Colonic mucosa (tissue), 4 donors: ENCODE data around the gene DENND6B. TPM values are rescaled to one million over a fixed set of nuclear protein-coding genes. Genes with fewer than 3 reads are reported as not detected.
A peak's percentile ranks its signal among the peaks of the same experiment; 100 is the strongest.

Source experiments
- DNase-seq: peaks from one replicate; pipeline ENCODE4 v3.0.0-alpha.2; 2020
- H3K27ac ChIP-seq: fragments of 200-600 bp; one replicate; pipeline ENCODE4 v1.8.0; 2021
- H3K27me3 ChIP-seq: fragments of 200-600 bp; one replicate; pipeline ENCODE4 v1.8.0; 2021
- H3K36me3 ChIP-seq: fragments of 200-600 bp; one replicate; pipeline ENCODE4 v1.8.0; 2021
- H3K4me1 ChIP-seq: fragments of 200-600 bp; one replicate; pipeline ENCODE4 v1.8.0; 2021; ENCODE audit warnings: mild to moderate bottlenecking
- H3K4me3 ChIP-seq: fragments of 200-600 bp; one replicate; pipeline ENCODE4 v1.8.0; 2021
- H3K9ac ChIP-seq, 2 donors: one replicate each; pipeline ENCODE4 v1.7.0; 2013; ENCODE audit warnings: control low read depth in 2 of 2, low read depth in 2 of 2, low read length in 2 of 2
- H3K9me3 ChIP-seq: fragments of 200-600 bp; one replicate; pipeline ENCODE4 v1.8.0; 2021
- CTCF ChIP-seq: fragments of 200-600 bp; IDR thresholded peaks from one replicate; pipeline ENCODE4 v1.8.0; 2022; ENCODE audit warnings: antibody characterized with exemption, mild to moderate bottlenecking
- intact Hi-C: fragments of 100-400 bp; cut with DNase I; formaldehyde crosslinking; loops from one replicate; pipeline ENCODE4 v1.14.1; 2022
- total RNA-seq, 2 donors: library from RNA; stranded (reverse); fragmentation: NEBNext Ultra II Directional in 1 of 2; extraction: Animal tissue kit (Norgen Biotek cat#: 25700) in 1 of 2; gene quantifications; one replicate each; pipeline ENCODE4 v1.2.1, GENCODE V29; 2021
- donor health status: healthy.
- donor health status: DM: no; HTN: no; CAD: no.
- donor health status: DM: no; HTN: no; CAD: no.

DENND6B gene
- total RNA-seq, 2 donors from 2014 or later: 2.4 to 4.0 TPM

DNA sequence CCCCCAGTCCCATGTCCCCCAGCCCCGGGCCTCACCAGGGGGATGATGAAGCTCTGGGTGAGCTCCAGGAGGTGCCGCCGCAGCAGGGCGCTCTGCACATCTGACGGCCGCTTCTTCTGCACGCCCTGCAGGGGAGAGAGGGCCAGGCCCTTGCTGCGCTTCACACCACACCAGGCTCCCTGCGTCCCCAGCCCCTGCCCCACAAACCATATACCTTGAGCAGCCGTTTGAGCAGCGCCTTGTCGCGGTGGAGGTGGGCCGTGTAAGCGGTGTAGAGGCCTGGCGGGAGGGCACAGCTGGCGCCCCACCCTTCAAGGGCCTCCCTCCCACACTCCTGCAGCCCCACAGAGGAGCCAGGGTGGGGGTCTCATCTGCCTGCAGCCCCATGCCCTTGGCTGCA lies 13.2 kb downstream of the DENND6B start:
- no peak for DNase-seq
- intact Hi-C loops: no loop called here
- TF ChIP-seq CTCF: no peak

GRCh38 chr22:50313021-50313420 lies 13.8 kb downstream of the DENND6B start:
- Histone ChIP-seq H3K4me3 (no peak overlapping the region), H3K9ac (no peak overlapping the region), H3K27me3 (no peaks in the 10 kb centered on the region), H3K27ac (no peak overlapping the region), H3K4me1 (peaks cover 7% of the 10 kb centered on the region), H3K36me3 (no peaks in the 10 kb centered on the region), H3K9me3 (no peaks in the 10 kb centered on the region)
- no peak for TF ChIP-seq CTCF
- intact Hi-C loops: no loop called here
- DNase-seq: no peak

More for the DNA sequence above, 13.2 kb downstream of the DENND6B start:
- Histone ChIP-seq H3K9me3 (no peaks in the 10 kb centered on the region), H3K27ac (no peak overlapping the region), H3K27me3 (no peaks in the 10 kb centered on the region), H3K4me1 (peaks cover 7% of the 10 kb centered on the region), H3K9ac (peak overlapping the region; percentile 51 to 56), H3K4me3 (no peak overlapping the region), H3K36me3 (no peaks in the 10 kb centered on the region)

DNA sequence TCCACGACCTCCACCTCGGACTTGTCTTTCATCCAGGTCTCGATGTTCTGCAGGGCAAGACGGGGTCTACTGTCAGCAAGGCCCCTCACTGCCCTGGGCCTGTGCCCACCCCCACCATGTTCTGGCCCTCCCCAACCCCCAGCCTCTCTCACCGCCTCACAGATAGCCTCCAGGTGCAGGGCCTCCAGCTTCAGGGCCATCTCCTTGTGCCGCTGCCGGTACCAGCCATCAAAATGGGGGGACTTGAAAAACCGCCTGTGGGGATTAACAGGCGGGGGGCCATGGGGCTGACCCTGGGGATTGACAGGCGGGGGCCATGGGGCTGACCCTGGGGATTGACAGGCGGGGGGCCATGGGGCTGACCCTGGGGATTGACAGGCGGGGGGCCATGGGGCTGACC lies 14.4 kb downstream of the DENND6B start:
- no peaks in the 10 kb centered on the region for H3K27me3 ChIP-seq
- no peak overlapping the region for H3K9ac ChIP-seq
- H3K36me3 ChIP-seq: no peaks in the 10 kb centered on the region
- H3K9me3 ChIP-seq: no peaks in the 10 kb centered on the region
- H3K27ac ChIP-seq: no peak overlapping the region
- no peak for TF ChIP-seq CTCF
- no peak overlapping the region for H3K4me3 ChIP-seq
- DNase-seq: no peak
- peaks cover 7% of the 10 kb centered on the region for H3K4me1 ChIP-seq
- intact Hi-C loops: no loop called here

GRCh38 chr22:50311606-50312351 lies 15.0 kb downstream of the DENND6B start:
- peaks cover 7% of the 10 kb centered on the region for H3K4me1 ChIP-seq
- no peak overlapping the region for H3K4me3 ChIP-seq
- H3K9me3 ChIP-seq: no peaks in the 10 kb centered on the region
- no peak overlapping the region for H3K27ac ChIP-seq
- no peak for TF ChIP-seq CTCF
- intact Hi-C loops: no loop called here
- no peak overlapping the region for H3K9ac ChIP-seq
- DNase-seq: no peak
- no peaks in the 10 kb centered on the region for H3K27me3 ChIP-seq
- no peaks in the 10 kb centered on the region for H3K36me3 ChIP-seq

GRCh38 chr22:50310949-50311444 lies 15.8 kb downstream of the DENND6B start:
- Histone ChIP-seq H3K4me1 (peaks cover 7% of the 10 kb centered on the region), H3K9ac (no peak overlapping the region), H3K27ac (no peak overlapping the region), H3K36me3 (no peaks in the 10 kb centered on the region), H3K4me3 (no peak overlapping the region), H3K27me3 (no peaks in the 10 kb centered on the region), H3K9me3 (no peaks in the 10 kb centered on the region)
- no peak for TF ChIP-seq CTCF
- DNase-seq: no peak
- intact Hi-C loops: no loop called here
